Right atrium auricular region (tissue), 2 donors: ENCODE results near the gene KAT2A. TPM values are rescaled to one million over a fixed set of nuclear protein-coding genes. Genes with fewer than 3 reads are reported as not detected.

Source experiments
- DNase-seq: peaks from one replicate; pipeline ENCODE4 v3.0.0-alpha.2; 2019; ENCODE audit warnings: low spot score
- H3K27ac ChIP-seq, 2 donors: fragments of 200-600 bp; sonication (generic); 1 replicate in 1 of 2; 2 replicates in 1 of 2; pipeline ENCODE4 v1.5.1; 2016 to 2019
- H3K27me3 ChIP-seq, 2 donors: fragments of 200-600 bp; sonication (generic); one replicate each; pipeline versions ENCODE4 v1.5.1 to v1.6.0; 2017 to 2019
- H3K36me3 ChIP-seq: fragments of 200-600 bp; sonication (generic); one replicate; pipeline ENCODE4 v1.5.1; 2016
- H3K4me1 ChIP-seq, 2 donors: fragments of 200-600 bp; sonication (generic); one replicate each; pipeline versions ENCODE4 v1.5.1 to v1.6.0; 2017 to 2019
- H3K4me3 ChIP-seq, 2 donors: fragments of 200-600 bp; sonication (generic); 1 replicate in 1 of 2; 2 replicates in 1 of 2; pipeline ENCODE4 v1.5.1; 2017 to 2019; ENCODE audit warnings: mild to moderate bottlenecking in 1 of 2, moderate library complexity in 1 of 2
- H3K9me3 ChIP-seq, 2 donors: fragments of 200-600 bp; sonication (generic); one replicate each; pipeline ENCODE4 v1.5.1; 2019
- CTCF ChIP-seq, 2 donors: fragments of 200-600 bp; sonication (generic); IDR thresholded peaks; one replicate each; pipeline ENCODE4 v1.5.1; 2019; ENCODE audit warnings: antibody characterized with exemption in 2 of 2
- total RNA-seq, 2 donors: library from RNA; depleted of rRNA; stranded (reverse); fragments of >200 nt; gene quantifications; one replicate each; pipeline ENCODE4 v1.1.0, GENCODE V29; 2016

The KAT2A gene
- 10 to 100 TPM; 11.3 to 11.4 TPM for total RNA-seq

- H3K27me3 ChIP-seq: no peaks in the 10 kb centered on the region
- peak within 1 kb of the TSS; percentile 97 to 98 for H3K4me3 ChIP-seq
- peak within 1 kb of the TSS; percentile 70 to 73 for H3K27ac ChIP-seq
- H3K36me3 ChIP-seq: peaks cover 32% of the 10 kb centered on the region
- H3K4me1 ChIP-seq: peaks cover 0 to 27% of the 10 kb centered on the region in 2 donors
- TF ChIP-seq CTCF (IDR thresholded peaks at IDR 0.05): peak in 1 of 2 donors; percentile 24
- peak; percentile 82 for DNase-seq
- no peaks in the 10 kb centered on the region for H3K9me3 ChIP-seq
Measured at GRCh38 chr17:42120770-42121769, at the start of gene KAT2A. Gene KAT2A (minus strand): TSS chr17:42121367. CDS start chr17:42121304, 63 bp downstream.

GRCh38 chr17:42169351-42169750 lies 48.2 kb upstream of the KAT2A start:
- Histone ChIP-seq H3K27me3 (no peaks in the 10 kb centered on the region), H3K4me3 (no peak overlapping the region), H3K4me1 (no peaks in the 10 kb centered on the region), H3K36me3 (no peaks in the 10 kb centered on the region), H3K27ac (no peak overlapping the region), H3K9me3 (no peaks in the 10 kb centered on the region)
- TF ChIP-seq CTCF (IDR thresholded peaks at IDR 0.05): no peak
- DNase-seq: no peak

GRCh38 chr17:42167807-42168206 lies 46.6 kb upstream of the KAT2A start:
- Histone ChIP-seq H3K27me3 (no peaks in the 10 kb centered on the region), H3K36me3 (no peaks in the 10 kb centered on the region), H3K4me1 (no peaks in the 10 kb centered on the region), H3K27ac (no peak overlapping the region), H3K9me3 (no peaks in the 10 kb centered on the region), H3K4me3 (no peak overlapping the region)
- no peak for DNase-seq
- no peak for TF ChIP-seq CTCF (IDR thresholded peaks at IDR 0.05)

GRCh38 chr17:42166196-42166763 lies 45.1 kb upstream of the KAT2A start:
- no peaks in the 10 kb centered on the region for H3K4me1 ChIP-seq
- H3K27me3 ChIP-seq: no peaks in the 10 kb centered on the region
- no peak overlapping the region for H3K4me3 ChIP-seq
- no peaks in the 10 kb centered on the region for H3K9me3 ChIP-seq
- no peak overlapping the region for H3K27ac ChIP-seq
- no peaks in the 10 kb centered on the region for H3K36me3 ChIP-seq
- DNase-seq: no peak
- TF ChIP-seq CTCF (IDR thresholded peaks at IDR 0.05): no peak

- H3K9me3 ChIP-seq: no peaks in the 10 kb centered on the region
- no peak overlapping the region for H3K27ac ChIP-seq
- H3K4me1 ChIP-seq: no peaks in the 10 kb centered on the region
- DNase-seq: no peak
- H3K36me3 ChIP-seq: no peaks in the 10 kb centered on the region
- H3K27me3 ChIP-seq: no peaks in the 10 kb centered on the region
- no peak overlapping the region for H3K4me3 ChIP-seq
- no peak for TF ChIP-seq CTCF (IDR thresholded peaks at IDR 0.05)
Measured at GRCh38 chr17:42165751-42166150, 44.6 kb upstream of the KAT2A start.
